Activated T-helper 1 cell treated with Interleukin-2 at 50 U/mL for 16 hours (primary cell): ENCODE results near the gene MERTK.
"Not testable (repeated sequence)": the region's sequence is repeated elsewhere in the genome, so short reads cannot be mapped to it uniquely, and the experiment has no call there.

Source experiments
- DNase-seq: peaks from one replicate; pipeline ENCODE4 v3.0.0-alpha.2; 2020; ENCODE audit warnings: low read depth

MERTK gene

DNA sequence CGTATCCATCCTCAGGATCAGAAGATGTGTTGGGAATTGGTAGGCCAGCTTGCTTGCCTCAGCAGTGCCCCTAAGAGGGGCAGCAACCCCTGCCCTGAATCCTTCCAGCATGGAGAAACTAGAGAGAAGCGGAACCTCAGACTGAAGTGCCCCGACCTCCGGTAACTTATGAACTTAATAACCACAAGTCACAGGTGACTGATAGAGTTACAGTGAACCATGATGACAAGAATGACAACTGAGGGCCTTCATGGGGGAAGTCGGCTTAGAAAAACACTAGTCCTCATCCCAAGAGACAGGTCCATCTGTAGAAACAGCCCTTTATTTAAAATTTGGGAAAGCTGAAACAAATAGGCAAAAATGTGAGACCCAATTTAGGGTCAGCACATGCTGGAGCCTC lies 114.1 kb downstream of the MERTK start:
- DNase-seq = no peak

DNA sequence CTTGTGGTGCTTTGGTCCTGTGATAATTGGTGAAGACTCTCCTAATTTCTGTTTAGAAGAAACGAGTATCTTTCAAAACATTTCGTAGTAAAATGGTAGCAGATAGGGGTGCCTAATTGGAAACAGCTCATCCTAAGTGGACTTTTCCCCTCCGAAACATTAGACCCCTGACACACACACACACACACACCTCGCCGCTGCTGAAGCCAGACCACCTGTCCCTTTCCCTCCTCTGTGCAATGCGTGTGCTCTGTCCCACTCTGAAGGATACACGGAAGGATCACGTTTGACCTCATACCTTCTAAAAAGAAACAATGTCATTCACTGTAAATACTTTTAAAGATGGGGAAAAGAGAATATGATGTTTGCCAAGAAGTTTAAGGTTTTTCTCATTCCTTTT lies 120.4 kb downstream of the MERTK start:
- no peak for DNase-seq

DNA sequence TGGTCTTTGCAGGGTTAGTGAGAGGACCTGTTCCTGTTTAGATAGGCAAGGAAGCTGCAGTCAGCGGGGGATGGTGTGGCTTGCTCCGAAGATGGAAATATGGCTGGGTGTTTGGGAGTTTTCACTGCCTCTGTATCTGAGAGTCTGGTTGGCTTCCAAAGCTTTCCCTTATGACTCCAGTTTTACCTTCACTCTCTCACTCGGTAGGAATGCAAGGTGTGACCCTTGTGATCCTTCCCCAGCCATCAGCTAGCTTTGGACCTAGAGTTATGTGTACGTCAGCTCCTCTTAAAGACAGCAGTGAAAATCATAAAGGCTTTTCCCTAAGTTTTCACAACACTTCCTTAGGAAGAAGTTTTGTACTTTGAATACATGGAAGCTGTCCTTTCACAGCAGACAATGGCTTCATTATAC lies 121.2 kb downstream of the MERTK start:
- no peak for DNase-seq

DNA sequence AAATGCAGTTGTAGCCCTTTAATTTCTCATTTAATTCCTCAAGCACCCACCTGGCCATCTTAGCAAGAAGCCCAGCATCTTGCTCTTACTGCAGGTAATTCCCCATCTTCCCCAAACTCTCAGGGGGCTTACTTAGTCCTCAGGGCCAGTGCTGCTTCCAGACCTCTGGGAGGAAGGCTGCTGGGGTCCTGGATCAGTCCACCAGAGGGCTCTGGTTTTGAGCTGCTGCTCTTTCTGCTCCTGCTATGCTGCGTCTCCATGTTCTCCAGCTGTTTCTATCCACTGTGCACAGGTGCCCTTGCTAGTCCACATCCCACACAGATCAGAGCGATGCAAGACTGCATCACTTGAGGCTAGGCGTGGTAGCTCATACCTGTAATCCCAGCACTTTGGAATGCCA lies 122.2 kb downstream of the MERTK start:
- DNase-seq = no peak

DNA sequence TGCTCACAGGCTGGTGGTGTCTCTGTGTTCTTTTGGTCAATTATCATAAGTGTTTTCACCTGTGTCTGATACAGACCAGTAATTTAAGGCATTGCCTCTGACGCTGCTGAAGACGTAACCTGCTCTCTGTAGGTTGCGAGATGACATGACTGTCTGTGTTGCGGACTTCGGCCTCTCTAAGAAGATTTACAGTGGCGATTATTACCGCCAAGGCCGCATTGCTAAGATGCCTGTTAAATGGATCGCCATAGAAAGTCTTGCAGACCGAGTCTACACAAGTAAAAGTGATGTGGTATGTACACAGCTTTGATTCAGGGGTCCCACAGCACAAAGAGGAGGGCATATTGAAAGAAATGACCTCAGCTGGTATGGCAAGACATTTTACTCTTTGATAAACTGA lies 122.9 kb downstream of the MERTK start:
- DNase-seq = no peak

DNA sequence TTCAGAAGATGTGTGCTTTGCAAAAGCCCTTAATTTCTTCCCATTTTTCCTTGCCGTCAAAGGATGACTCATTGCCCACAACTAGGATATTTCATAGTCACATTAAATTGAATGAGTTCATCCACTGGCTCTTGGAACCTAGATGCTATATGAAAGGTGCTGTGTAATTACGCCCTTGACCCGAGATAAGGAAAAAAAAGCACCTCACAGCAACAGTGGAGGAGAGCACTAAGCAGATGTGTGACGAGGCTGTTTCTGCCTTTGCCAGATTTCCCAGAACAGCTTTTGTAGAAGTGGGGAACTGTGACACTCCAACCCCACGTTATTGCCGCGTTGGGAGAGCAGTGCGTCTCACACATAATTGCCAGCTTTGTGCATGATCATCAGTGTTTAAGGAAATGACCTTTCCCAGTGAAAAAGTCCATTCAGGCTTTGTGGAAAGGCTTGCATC lies 123.4 kb downstream of the MERTK start:
- DNase-seq = no peak

DNA sequence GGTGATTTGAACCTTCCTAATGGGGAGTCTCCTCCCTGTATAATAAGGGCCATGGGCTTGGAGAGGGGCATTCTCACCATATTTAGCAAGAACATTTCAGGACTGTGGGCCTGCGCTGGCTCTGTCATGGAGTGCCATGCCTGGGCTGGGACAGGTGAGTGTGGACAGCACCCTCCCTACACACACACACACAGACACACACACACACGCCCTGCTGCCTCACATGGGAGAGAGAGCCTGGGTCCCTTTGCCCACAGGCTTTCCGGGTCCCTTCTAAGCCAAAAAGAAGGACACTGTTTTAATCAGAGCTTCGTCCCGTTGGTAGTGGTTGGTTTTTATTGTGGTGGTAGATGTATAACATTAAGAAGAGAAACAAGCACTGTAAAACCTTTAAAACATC lies 125.3 kb downstream of the MERTK start:
- DNase-seq = no peak

DNA sequence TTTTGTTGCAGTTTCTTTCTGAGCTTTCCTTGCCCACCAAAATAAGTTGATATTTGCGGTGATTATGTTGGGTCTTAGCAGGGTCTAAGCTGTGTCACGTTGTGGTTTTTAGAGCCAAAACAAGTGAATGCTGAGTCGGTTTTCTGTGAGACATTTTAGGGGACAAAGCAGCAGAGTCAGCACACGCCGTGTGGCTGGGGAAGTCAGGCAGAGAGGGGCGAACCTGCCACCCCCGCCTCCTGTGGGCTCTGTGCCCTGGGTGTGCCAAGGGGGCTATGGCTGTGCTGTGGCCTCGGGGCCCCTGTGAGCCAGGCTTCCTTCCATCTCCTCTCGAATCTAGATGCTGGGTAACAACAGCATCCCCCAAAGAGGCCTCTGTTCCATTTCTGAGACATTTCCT lies 125.8 kb downstream of the MERTK start:
- no peak for DNase-seq

DNA sequence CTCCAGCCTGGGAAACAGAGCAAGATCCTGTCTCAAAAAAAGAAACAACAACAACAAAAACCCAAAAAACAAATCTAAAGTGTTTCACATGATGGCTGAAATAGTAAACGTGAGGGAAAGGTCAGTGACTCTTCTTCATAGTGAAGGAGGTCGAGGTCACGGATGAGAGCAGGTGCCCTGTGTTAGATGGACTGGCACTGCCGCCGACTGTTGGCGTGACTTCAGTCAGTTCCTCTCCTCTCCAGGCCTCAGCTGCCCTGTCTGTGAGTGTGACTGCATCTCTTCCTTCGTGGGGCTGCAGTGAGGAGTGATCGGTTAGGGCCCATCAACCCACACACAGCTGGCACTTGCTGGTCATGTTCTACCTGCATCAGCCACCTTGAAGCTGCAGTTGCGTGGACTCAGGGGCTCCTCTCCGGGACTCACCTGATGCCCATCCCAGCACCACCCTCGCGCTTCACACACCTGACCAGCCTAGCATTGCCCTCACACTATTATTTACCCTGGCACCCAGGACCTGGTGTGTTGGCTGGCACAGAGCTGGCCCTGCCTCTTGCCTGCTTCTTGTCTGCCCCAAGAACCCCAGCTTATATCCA lies 126.6 kb downstream of the MERTK start:
- no peak for DNase-seq

DNA sequence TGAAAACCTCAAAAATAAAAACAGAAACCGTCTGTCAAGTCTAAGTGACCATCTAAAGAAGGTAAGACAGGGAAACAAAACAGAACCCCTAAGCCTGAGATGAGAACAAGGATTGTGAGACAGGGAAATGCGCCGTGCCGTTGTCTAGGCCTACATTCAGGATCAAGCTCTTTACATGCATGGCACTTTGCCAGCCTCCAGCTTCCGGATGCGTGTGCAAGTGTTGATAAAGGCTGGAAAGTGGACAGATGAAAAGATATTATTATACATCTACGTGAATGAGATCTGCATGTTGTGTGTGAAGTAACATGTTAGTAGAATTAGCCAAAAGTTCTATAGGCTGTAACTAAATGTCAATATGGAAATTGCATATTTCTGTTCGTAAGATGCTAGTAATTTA lies 128.1 kb downstream of the MERTK start:
- no peak for DNase-seq

DNA sequence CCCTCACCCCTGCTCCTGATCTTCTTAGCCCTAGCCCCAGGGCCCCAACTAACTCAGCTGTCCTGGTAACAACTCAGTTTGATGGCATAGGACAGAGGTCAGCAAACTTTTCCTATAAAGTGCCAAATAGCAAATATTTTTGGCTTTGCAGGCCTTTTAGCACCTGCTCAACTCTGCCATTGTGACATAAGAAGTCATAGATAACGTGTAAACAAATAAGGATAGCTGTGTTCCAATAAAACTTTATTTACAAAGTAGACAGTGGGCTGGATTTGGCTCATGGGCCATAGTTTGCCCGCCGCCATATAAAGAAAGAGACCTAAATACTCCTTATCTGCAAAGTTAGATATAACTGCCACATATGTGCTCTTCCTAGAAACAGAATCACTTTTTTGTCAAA lies 129.4 kb downstream of the MERTK start:
- DNase-seq = no peak

DNA sequence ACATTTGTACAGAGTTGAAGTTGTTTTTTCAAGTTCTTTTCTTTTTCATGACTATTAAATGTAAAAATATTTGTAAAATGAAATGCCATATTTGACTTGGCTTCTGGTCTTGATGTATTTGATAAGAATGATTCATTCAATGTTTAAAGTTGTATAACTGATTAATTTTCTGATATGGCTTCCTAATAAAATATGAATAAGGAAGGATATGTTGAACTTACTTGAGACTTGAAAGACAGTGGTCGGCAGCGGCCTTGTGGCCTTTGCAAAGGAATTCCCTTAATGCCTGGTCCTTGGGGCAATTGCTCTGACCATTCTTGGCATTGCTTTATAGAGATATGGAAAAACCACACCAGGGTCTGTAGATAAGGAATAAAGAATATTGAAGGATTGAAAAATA lies 130.8 kb downstream of the MERTK start:
- DNase-seq = no peak

DNA sequence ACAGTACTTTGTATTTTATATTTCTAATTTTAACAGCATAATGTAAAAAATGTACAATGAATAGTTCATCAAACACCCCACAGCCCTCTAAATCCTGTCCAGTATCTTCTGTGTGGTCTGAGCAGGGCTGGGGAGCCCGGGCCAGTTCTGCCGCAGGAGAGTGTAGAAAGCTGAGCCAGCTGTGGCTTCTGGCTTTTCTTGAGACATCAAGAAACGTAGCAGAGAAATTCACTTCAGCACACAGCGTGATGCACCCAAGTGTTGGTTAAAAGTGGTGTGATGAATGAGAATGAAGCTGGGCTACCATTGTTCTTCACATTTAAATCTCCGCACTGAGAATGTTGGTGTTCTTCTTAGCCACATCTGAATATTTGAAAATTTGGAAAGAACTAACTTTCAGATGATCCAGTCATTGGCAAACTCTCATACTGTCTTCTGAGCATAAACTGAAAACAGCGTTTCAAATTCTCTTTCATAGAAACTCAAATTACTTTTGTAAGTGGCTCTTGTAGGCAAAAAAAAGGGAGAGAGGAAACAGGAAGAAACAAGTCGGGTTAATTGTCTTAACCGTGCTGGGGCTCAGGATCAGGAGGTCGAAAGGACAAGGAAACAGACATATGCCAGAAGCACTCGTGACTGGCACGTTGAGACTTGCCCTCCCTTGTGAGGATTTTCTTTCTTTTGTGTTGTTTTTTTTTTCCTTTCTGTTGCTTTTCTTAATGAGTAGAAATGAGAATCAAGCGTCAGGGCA lies 133.2 kb downstream of the MERTK start:
- DNase-seq = no peak

DNA sequence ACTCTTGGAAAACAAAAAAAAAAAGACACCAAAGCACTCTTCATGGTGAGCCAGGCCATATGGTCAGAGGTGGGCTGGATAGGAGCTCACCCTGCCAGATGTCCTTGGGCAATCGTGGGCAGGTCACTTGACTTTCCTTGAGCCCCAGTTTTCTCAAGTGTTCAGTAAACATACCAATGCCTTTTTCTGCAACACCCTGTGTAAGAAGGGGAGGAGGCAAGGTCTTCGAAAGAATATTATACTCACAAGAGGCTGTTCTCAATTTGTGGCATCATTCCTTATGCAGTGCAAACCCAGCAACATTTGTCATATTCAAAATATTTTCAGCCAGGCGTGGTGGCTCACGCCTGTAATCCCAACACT lies 133.8 kb downstream of the MERTK start:
- DNase-seq = no peak

DNA sequence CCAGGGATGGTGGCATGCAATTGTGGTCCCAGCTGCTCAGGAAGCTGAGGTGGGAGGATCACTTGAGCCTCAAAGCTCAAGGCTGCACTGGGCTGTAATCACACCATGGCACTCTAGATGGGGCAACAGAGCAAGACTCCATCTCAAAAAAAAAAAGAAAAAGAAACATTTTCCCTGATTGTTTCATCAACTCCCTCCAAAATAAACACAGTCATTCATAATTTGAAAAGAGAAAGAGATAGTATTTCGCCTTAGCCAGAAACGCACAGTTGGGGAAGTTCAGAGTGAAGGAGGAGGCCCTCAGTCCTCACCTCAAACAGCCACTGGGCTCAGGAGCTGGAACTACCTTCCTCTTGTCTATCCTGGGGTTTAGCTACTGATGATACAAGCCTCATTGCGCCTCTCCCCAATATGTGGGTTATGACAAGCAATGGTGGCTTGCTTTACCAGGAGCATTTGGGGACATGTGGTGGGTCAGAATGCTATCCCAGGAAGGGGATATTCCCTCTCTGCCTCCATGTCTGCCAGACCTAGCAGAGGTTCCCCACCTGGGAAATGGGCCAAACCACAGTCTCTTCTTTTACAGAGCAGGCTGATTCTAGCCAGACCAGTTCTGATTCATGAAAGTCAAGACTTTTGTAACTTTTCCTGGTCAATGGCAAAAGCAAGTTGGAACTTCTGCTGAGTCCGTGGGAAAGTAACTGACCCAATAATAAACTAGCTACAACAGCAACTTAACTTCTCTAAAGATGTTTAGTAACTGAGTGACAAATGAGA lies 134.5 kb downstream of the MERTK start:
- no peak for DNase-seq

DNA sequence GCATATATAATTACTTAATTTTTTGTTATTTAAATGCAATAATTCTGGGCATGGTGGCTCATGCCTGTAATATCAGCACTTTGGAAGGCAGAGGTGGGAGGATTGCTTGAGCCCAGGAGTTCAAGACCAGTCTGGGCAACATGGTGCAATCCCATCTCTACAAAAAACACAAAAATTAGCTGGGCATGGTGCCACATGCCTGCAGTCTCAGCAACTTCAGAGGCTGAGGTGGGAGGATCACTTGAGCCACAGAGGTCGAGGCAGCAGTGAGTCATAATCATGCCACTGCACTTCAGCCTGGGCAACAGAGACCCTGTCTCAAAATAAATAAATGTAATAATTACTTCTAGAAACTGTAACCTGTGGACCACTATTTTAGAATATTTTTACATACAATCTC lies 135.2 kb downstream of the MERTK start:
- DNase-seq = no peak

DNA sequence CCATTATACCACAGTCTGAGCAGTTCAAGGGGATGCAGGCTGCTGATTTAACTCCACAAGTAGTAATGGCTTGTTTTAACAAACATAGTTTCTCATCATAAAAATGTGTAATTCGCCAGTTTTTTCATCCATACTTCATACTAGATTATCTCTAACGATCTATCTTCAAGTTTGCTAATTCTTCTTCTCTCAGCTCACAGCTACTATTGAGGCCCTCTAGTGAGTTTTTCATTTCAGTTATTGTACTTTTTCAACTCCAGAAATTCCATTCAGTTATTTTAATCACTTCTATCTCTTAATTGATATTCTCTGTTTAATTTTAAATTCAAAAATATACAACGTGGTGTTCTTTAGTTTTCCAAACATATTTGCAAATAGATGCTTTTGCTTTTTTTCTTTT lies 136.5 kb downstream of the MERTK start:
- no peak for DNase-seq

DNA sequence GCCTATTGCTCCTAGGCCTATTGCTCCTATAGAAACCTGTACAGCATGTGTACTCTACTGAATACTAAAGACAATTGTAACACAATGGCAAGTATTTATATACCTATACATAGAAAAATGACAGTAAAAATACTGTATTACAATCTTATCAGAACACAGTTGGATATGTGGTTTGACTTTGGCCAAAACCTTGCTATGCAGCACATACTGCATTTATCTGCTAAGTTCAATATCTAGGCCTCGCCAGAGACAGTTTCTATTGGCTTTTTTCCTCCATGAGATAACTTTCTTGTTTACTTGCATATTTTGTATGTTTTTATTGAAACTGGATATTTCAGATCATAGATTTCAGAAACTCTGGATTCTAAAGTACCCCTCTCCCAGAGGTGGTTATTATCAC lies 137.4 kb downstream of the MERTK start:
- no peak for DNase-seq

DNA sequence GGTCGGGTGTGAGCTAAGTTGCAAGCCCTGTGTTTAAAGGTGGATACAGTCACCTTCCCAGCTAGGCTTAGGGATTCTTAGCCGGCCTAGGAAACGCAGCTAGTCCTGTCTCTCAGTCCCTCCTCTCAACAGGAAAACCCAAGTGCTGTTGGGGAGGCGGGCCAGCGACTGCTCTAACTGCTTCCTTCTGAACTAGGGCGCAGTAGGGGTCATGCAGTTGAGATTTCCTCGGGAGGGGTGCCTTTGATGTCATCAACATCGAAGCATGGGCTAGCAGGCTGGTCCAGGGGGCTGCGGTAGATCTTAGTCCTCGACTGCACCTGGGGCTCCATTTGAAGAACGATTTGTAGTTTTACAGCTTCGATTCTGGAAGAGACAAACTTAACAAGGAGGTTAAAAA lies 141.1 kb downstream of the MERTK start:
- not testable (repeated sequence) for DNase-seq

DNA sequence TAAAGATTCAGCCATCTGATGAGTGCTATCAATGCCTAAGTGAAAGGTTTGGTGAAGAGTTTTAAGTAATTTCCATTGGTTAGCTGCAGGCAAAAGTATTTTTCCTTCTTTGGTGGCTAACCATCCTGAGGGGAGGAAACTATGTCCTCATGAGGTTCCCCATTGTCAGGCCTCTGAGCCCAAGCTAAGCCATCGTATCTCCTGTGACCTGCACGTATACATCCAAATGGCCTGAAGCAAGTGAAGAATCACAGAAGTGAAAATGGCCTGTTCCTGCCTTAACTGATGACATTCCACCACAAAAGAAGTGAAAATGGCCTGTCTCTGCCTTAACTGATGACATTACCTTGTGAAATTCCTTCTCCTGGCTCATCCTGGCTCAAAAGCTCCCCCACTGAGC lies 141.7 kb downstream of the MERTK start:
- not testable (repeated sequence) for DNase-seq

DNA sequence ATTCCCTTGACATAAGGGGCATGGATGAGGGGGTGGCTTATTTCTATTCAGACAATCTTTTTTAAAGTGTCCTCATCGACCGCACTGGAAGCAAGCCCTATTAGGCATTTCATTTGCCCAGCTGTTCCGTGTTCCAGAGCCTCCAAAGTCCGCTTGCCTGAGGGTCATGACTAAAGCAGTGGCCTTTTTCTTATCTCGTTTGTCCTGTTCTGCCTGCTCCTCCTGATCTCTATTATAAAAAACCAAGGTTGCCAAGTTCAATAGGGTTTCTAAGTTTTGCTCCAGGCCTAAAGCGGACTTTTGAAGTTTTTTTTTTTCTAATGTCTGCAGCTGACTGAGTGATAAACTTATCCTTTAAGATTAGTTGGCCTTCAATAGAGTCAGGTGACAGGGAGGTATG lies 143.1 kb downstream of the MERTK start:
- DNase-seq = not testable (repeated sequence)

DNA sequence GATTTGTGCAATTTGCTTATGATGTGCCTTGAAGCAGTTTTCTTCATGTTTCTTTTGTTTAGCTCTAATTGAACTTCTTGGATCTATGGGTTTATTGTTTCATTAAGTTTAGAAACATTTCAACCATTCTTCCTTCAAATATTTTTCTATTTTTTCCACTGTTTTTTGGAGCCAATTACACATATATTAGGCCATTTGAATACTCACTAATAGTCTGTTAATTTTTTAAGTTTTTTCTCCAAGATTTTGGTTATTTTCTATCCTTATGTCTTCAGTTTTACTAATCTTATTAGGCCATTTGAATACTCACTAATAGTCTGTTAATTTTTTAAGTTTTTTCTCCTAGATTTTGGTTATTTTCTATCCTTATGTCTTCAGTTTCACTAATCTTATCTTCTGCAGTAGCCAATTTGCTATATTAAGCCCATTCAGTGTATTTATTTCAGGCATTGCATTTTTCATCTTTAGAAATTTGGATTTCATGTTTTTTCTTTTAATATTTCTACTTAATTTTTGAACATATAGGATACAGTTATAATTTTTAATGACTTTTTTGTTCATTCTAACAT lies 147.1 kb downstream of the MERTK start:
- no peak for DNase-seq

DNA sequence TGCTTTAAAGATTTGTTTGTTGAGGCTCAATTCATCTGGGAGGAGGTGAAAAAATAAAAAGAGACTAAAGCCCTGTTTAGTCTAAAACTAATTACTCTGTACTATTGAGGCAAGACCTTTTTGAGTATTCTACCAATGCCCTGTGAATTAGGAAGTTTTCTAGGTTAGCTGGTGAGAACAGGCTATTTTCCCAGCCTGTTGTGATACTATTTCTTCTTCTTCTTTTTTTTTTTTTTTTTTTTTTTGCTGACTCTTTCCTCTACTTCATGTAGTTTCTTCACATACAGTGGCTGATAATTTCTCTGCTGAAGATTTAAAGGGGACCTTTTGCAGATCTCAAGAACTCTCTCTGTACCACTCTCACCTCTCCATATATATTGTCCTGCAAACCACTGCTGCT lies 147.8 kb downstream of the MERTK start:
- no peak for DNase-seq
